K562 (cell line): ENCODE results near the gene PARP14. TPM values are rescaled to one million over a fixed set of nuclear protein-coding genes. Genes with fewer than 3 reads are reported as not detected.

Experiments
- ATAC-seq: fragments of 200-7000 bp; cut with Tn5 transposase; 3 replicates; pipeline ENCODE4 v1.9.1; 2020; ENCODE audit warnings: moderate library complexity
- BruUV-seq: library from RNA; stranded (reverse); fragments of 400-500 nt; replicated peaks from 2 replicates; lab custom pipeline; 2021; lab: Mats Ljungman, UMichigan
- CTCF ChIA-PET: fragments of 300-600 bp; formaldehyde crosslinking; extraction: SDS; loops from one replicate; lab custom pipeline; 2021; ENCODE audit warnings: low intra/inter-chr PET ratio; lab: Yijun Ruan, JAX
- POLR2A ChIA-PET: fragments of 300-600, 350-650 bp; sonication (Branson Sonifier 250); formaldehyde crosslinking; extraction: SDS; loops from one replicate; lab custom pipeline; 2021; ENCODE audit warnings: antibody characterized with exemption, inconsistent platforms; lab: Yijun Ruan, JAX
- DNase-seq, 4 experiments: peaks; one replicate each; pipeline versions ENCODE4 v3.0.0 to v3.0.0-alpha.2; 2011 to 2018; ENCODE audit warnings: low spot score in 3 of 4, mixed read lengths in 3 of 4; ENCODE audit errors: extremely low read depth in 1 of 4
- FAIRE-seq: peaks from 2 replicates; lab custom pipeline; 2011; peaks lifted over from hg19 to GRCh38; lab: Jason Lieb, UNC
- H2AFZ ChIP-seq: 2 replicates; pipeline ENCODE4 v1.6.0; 2011; ENCODE audit warnings: low read depth, low read length, control low read depth, inconsistent platforms
- H3K27ac ChIP-seq: fragments of 200-600 bp; 3 replicates; pipeline ENCODE4 v1.8.0; 2011; ENCODE audit warnings: low read depth, mild to moderate bottlenecking, control low read depth, inconsistent platforms, low read length, moderate library complexity, mixed read lengths; ENCODE audit errors: extremely low read depth
- H3K27me3 ChIP-seq, 2 experiments: fragments of 300-600 bp in 1 of 2; 2 replicates in 1 of 2; 3 replicates in 1 of 2; pipeline versions ENCODE4 v1.6.0 to v1.8.0; 2011; ENCODE audit warnings: inconsistent platforms in 2 of 2, low read length in 2 of 2, mild to moderate bottlenecking in 1 of 2, mixed read lengths in 1 of 2, moderate library complexity in 1 of 2; ENCODE audit not compliant: control insufficient read depth in 2 of 2, insufficient read depth in 2 of 2
- H3K36me3 ChIP-seq: fragments of 300-600 bp; 3 replicates; pipeline ENCODE4 v1.8.0; 2011; ENCODE audit warnings: mild to moderate bottlenecking, low read length, inconsistent platforms; ENCODE audit not compliant: control insufficient read depth, insufficient read depth
- H3K4me1 ChIP-seq, 2 experiments: fragments of 200-600 bp in 1 of 2; replicated peaks in 1 of 2; 2 replicates in 1 of 2; 3 replicates in 1 of 2; pipeline versions ENCODE4 v1.5.1 to v1.8.0; 2011; ENCODE audit warnings: inconsistent platforms in 2 of 2, low read length in 2 of 2, mild to moderate bottlenecking in 1 of 2, mixed read lengths in 1 of 2, moderate library complexity in 1 of 2; ENCODE audit not compliant: control insufficient read depth in 2 of 2, insufficient read depth in 2 of 2
- H3K4me2 ChIP-seq: 2 replicates; pipeline ENCODE4 v1.6.1; 2011; ENCODE audit warnings: low read length, control low read depth, inconsistent platforms, mixed read lengths; ENCODE audit not compliant: insufficient read depth
- H3K4me3 ChIP-seq: fragments of 200-600 bp; sonication (generic), shearing (Covaris generic); 2 replicates; pipeline ENCODE4 v1.5.1; 2016; ENCODE audit warnings: control low read depth, inconsistent platforms
- H3K79me2 ChIP-seq: fragments of 200-600 bp; 3 replicates; pipeline ENCODE4 v1.8.0; 2011; ENCODE audit warnings: low read length, inconsistent platforms; ENCODE audit not compliant: control insufficient read depth, insufficient read depth
- H3K9ac ChIP-seq, 2 experiments: 2 replicates each; pipeline versions ENCODE4 v1.6.0 to v1.6.1; 2011; ENCODE audit warnings: low read depth in 2 of 2, low read length in 2 of 2, control low read depth in 1 of 2, inconsistent platforms in 1 of 2, mild to moderate bottlenecking in 1 of 2, mixed read lengths in 1 of 2; ENCODE audit not compliant: insufficient read depth in 1 of 2
- H3K9me1 ChIP-seq: one replicate; pipeline ENCODE4 v1.6.0; 2011; ENCODE audit warnings: inconsistent platforms, mild to moderate bottlenecking, low read length, moderate library complexity; ENCODE audit not compliant: control insufficient read depth, insufficient read depth
- H3K9me3 ChIP-seq: replicated peaks from 2 replicates; pipeline ENCODE4 v1.5.1; 2011; ENCODE audit warnings: low read depth, low read length, inconsistent platforms; ENCODE audit not compliant: control insufficient read depth, insufficient read depth
- H4K20me1 ChIP-seq: replicated peaks from 2 replicates; pipeline ENCODE4 v1.6.1; 2011; ENCODE audit warnings: low read length, inconsistent platforms, mixed read lengths; ENCODE audit not compliant: control insufficient read depth, insufficient read depth
- KAT2B ChIP-seq: IDR thresholded peaks from one replicate; pipeline ENCODE4 v1.6.1; 2012; ENCODE audit warnings: low read depth, mild to moderate bottlenecking, control low read depth, inconsistent platforms, low read length, moderate library complexity
- SAFB2 ChIP-seq: fragments of 200-400 bp; formaldehyde crosslinking; IDR thresholded peaks from 2 replicates; pipeline ENCODE4 v1.6.1; 2018; ENCODE audit warnings: borderline replicate concordance, low read length, low read depth, moderate library complexity; ENCODE audit not compliant: severe bottlenecking
- SMAD4 ChIP-seq: fragments of 250-450 bp; sonication (Bioruptor Pico); conservative IDR thresholded peaks from 2 replicates; pipeline ENCODE4 v1.8.0; 2021; ENCODE audit warnings: inconsistent platforms, mild to moderate bottlenecking, moderate library complexity
- ZNF224 ChIP-seq: sonication (generic); formaldehyde crosslinking; IDR thresholded peaks from 2 replicates; pipeline ENCODE4 v1.8.0; 2022; ENCODE audit warnings: mild to moderate bottlenecking, missing genetic modification reagents
- WGBS: fragments of 100-300 bp; shearing (Covaris generic); methylation state at CpG from one replicate; pipeline ENCODE4 v1.1.6; 2016; ENCODE audit warnings: low coverage, mixed read lengths; ENCODE audit not compliant: insufficient coverage; ENCODE audit errors: missing lambda C conversion rate; 5-methylcytosine and 5-hydroxymethylcytosine counted together
- in situ Hi-C: fragments of 300-500 bp; cut with MboI; formaldehyde crosslinking; loops from 4 replicates; pipeline ENCODE4 v1.15.0; 2018; ENCODE audit warnings: inconsistent platforms, mixed read lengths
- intact Hi-C: fragments of 100-400 bp; cut with micrococcal nuclease; formaldehyde crosslinking; loops from 2 replicates; pipeline ENCODE4 v1.14.2; 2022
- polyA plus RNA-seq, 8 experiments: library from polyadenylated mRNA; depleted of rRNA in 4 of 8; stranded (reverse) in 5 of 8; unstranded in 3 of 8; fragments of >200 nt; fragmentation: Nextera tagmentation in 2 of 8; fragmentation: Illumina TruSeq in 1 of 8; extraction: Ambion mirVana in 2 of 8; extraction: Trizol in 1 of 8; gene quantifications; 2 replicates each; pipeline versions ENCODE4 v1.2.1 to v1.2.3, GENCODE V29; 2011 to 2014; ENCODE audit warnings: inconsistent platforms in 1 of 8, missing spikeins in 1 of 8
- total RNA-seq, 7 experiments: library from RNA; depleted of rRNA in 6 of 7; stranded (reverse); fragments of >200 nt in 6 of 7; fragmentation: Illumina TruSeq in 2 of 7; extraction: Trizol in 2 of 7; gene quantifications; 2 replicates each; pipeline versions ENCODE4 v1.2.1 to v1.2.3, GENCODE V29; 2011 to 2021; ENCODE audit warnings: low replicate concordance in 1 of 7
- TF ChIP-seq, protein P1 (sequence below): fragments of 250-450 bp; sonication (Bioruptor Pico); IDR thresholded peaks from 2 replicates; pipeline ENCODE4 v1.5.0; 2021

Gene PARP14
- total and polyA plus RNA-seq, 9 of the 15 experiments (the other 6 are each of a cell fraction or from before 2014, with no cell fraction given): 3.1 to 14.4 (median 9.0) TPM

DNA sequence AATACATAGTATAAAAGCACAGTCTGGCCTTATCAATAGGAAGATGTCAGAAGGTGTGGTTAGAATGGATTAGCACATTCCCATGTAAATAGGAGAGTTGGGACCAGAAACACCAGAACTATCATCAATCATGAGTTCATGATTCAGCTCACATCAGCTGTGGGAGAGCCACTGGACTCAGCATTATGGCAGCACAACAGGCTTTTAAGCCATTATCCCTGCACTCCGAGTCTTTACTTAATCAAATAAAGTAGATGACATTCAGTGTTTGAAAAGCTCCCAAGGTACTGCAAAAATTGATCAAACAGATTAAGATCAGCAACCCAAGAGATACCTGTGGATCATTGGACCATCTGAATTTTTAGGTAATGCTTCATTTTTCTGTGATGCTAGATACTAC is 24.7 kb downstream of the PARP14 start:
- no TSS peak for BruUV-seq
- no peaks in the 10 kb centered on the region for H3K9me3 ChIP-seq
- no peak overlapping the region for H3K9ac ChIP-seq
- no peaks in the 10 kb centered on the region for H3K27me3 ChIP-seq
- H4K20me1 ChIP-seq: no peaks in the 10 kb centered on the region
- no peak for TF ChIP-seq SAFB2
- no peak for TF ChIP-seq KAT2B
- TF ChIP-seq, protein P1, sequence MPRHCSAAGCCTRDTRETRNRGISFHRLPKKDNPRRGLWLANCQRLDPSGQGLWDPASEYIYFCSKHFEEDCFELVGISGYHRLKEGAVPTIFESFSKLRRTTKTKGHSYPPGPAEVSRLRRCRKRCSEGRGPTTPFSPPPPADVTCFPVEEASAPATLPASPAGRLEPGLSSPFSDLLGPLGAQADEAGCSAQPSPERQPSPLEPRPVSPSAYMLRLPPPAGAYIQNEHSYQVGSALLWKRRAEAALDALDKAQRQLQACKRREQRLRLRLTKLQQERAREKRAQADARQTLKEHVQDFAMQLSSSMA (CRISPR knock-in tag): no peak
- no peak for TF ChIP-seq SMAD4
- TF ChIP-seq ZNF224 (CRISPR knock-in tag): no peak
- H3K27ac ChIP-seq: no peak overlapping the region
- no peak overlapping the region for H2AFZ ChIP-seq
- H3K4me3 ChIP-seq: no peak overlapping the region
- no peaks in the 10 kb centered on the region for H3K9me1 ChIP-seq
- ChIA-PET POLR2A (interaction anchor here (1.4 kb wide), 1 partner anchor 12 kb away, joined by 3 read pairs; no protein-coding TSS in a partner anchor), CTCF (no interaction called here)
- no peaks in the 10 kb centered on the region for H3K36me3 ChIP-seq
- H3K79me2 ChIP-seq: no peaks in the 10 kb centered on the region
- H3K4me1 ChIP-seq: no peaks in the 10 kb centered on the region; a peak in 1 of 5 replicates
- in situ Hi-C loops: no loop called here
- DNase-seq: no peak
- 67% methylated on average over 1 of the region's 1 CpG for WGBS
- no peak for FAIRE-seq
- no peak overlapping the region for H3K4me2 ChIP-seq
- intact Hi-C loops: no loop called here
- ATAC-seq: no peak
